Activated effector memory CD4-positive, alpha-beta T cell treated with anti-CD3 and anti-CD28 coated beads, Interleukin-2, amount 50 U/mL, for 16 hours (primary cell): Measurements from ENCODE around the gene ATXN7L3.
"Not testable (repeated sequence)": the region's sequence is repeated elsewhere in the genome, so short reads cannot be mapped to it uniquely, and the experiment has no call there.

Source experiments
- DNase-seq: peaks from one replicate; pipeline ENCODE4 v3.0.0-alpha.2; 2020

ATXN7L3 gene

GRCh38 chr17:44199553-44200477, at the start of gene ATXN7L3:
TSS of gene ATXN7L3 (minus strand) at chr17:44199884. CDS start at chr17:44198070, 1,814 bp downstream.
- peak; percentile 100 for DNase-seq

- DNase-seq: no peak
Observed at GRCh38 chr17:44247876-44248736, 48.4 kb upstream of the ATXN7L3 start.

- DNase-seq: no peak
Observed at GRCh38 chr17:44247440-44247841, 47.8 kb upstream of the ATXN7L3 start.

GRCh38 chr17:44241106-44241624, 41.5 kb upstream of the ATXN7L3 start:
- no peak for DNase-seq

- not testable (repeated sequence) for DNase-seq
Observed at GRCh38 chr17:44237886-44238285, 38.2 kb upstream of the ATXN7L3 start.

- no peak for DNase-seq
Observed at GRCh38 chr17:44236444-44236991, 36.8 kb upstream of the ATXN7L3 start.

GRCh38 chr17:44235583-44235936, 35.9 kb upstream of the ATXN7L3 start:
- DNase-seq: no peak

- no peak for DNase-seq
Observed at GRCh38 chr17:44233582-44233981, 33.9 kb upstream of the ATXN7L3 start.

GRCh38 chr17:44232061-44232460, 32.4 kb upstream of the ATXN7L3 start:
- no peak for DNase-seq

GRCh38 chr17:44230140-44230539, 30.5 kb upstream of the ATXN7L3 start:
- no peak for DNase-seq

GRCh38 chr17:44229090-44229489, 29.4 kb upstream of the ATXN7L3 start:
- no peak for DNase-seq

- no peak for DNase-seq
Observed at GRCh38 chr17:44223541-44224071, 23.9 kb upstream of the ATXN7L3 start.

GRCh38 chr17:44222112-44222869, 22.6 kb upstream of the ATXN7L3 start:
- peak; percentile 80 for DNase-seq

GRCh38 chr17:44221862-44222111, 22.1 kb upstream of the ATXN7L3 start:
- peak; percentile 71 for DNase-seq

- DNase-seq: peak; percentile 87
Observed at GRCh38 chr17:44221084-44221861, 21.6 kb upstream of the ATXN7L3 start.

- DNase-seq: peak; percentile 86
Observed at GRCh38 chr17:44220213-44221083, 20.8 kb upstream of the ATXN7L3 start.

- peak; percentile 90 for DNase-seq
Observed at GRCh38 chr17:44219616-44220212, 20.0 kb upstream of the ATXN7L3 start, which contains the start of gene UBTF. TSS of gene UBTF (minus strand) at chr17:44219675. CDS start at chr17:44218229, 1,446 bp downstream.

GRCh38 chr17:44219108-44219615, 19.5 kb upstream of the ATXN7L3 start:
- DNase-seq: peak; percentile 90

- peak; percentile 95 for DNase-seq
Observed at GRCh38 chr17:44218344-44219107, 18.8 kb upstream of the ATXN7L3 start.
